T-cell (primary cell): Measurements from ENCODE around the gene SAMD14. TPM values are rescaled to one million over a fixed set of nuclear protein-coding genes. Genes with fewer than 3 reads are reported as not detected.

ENCODE experiments used
- ATAC-seq, 4 experiments: fragments of 200-7000 bp in 3 of 4; fragments of 150-1000 bp in 1 of 4; cut with Tn5 transposase; replicated peaks in 1 of 4; 1 replicate in 3 of 4; 2 replicates in 1 of 4; pipeline ENCODE4 v1.10.0; 2021; ENCODE audit warnings: moderate library complexity in 3 of 4, mild to moderate bottlenecking in 2 of 4, moderate number of reproducible peaks in 1 of 4
- CTCF ChIA-PET, 2 donors: fragments of 300-600 bp; sonication (Branson Sonifier 250); formaldehyde crosslinking; loops; one replicate each; lab custom pipeline; 2022; ENCODE audit warnings: antibody characterized with exemption in 2 of 2; lab: Charles Lee
- POLR2A ChIA-PET, 2 donors: fragments of 300-600 bp; sonication (Branson Sonifier 250); formaldehyde crosslinking; loops; one replicate each; lab custom pipeline; 2022; ENCODE audit warnings: antibody characterized with exemption in 2 of 2; lab: Charles Lee
- DNase-seq, 35 experiments: peaks; one replicate each; pipeline versions ENCODE4 v3.0.0 to v3.0.0-alpha.2; 2013 to 2023
- H3K27ac ChIP-seq: one replicate; pipeline ENCODE4 v1.5.1; 2013; ENCODE audit warnings: low read length
- H3K27me3 ChIP-seq, 2 experiments: replicated peaks in 1 of 2; 1 replicate in 1 of 2; 2 replicates in 1 of 2; pipeline versions ENCODE4 v1.6.1 to v1.7.0; 2013; ENCODE audit warnings: low read length in 1 of 2, mixed read lengths in 1 of 2; ENCODE audit not compliant: control insufficient read depth in 2 of 2, insufficient read depth in 2 of 2; ENCODE audit errors: extremely low read depth in 1 of 2
- H3K36me3 ChIP-seq, 2 donors: 1 replicate in 1 of 2; 2 replicates in 1 of 2; pipeline versions ENCODE4 v1.6.1 to v1.7.0; 2013; ENCODE audit warnings: low read length in 1 of 2; ENCODE audit not compliant: control insufficient read depth in 2 of 2, insufficient read depth in 1 of 2; ENCODE audit errors: extremely low read depth in 1 of 2
- H3K4me1 ChIP-seq, 2 experiments: 1 replicate in 1 of 2; 2 replicates in 1 of 2; pipeline versions ENCODE4 v1.6.1 to v1.7.0; 2013; ENCODE audit warnings: low read length in 2 of 2, mixed read lengths in 1 of 2; ENCODE audit not compliant: insufficient read depth in 2 of 2, control insufficient read depth in 1 of 2; ENCODE audit errors: extremely low read depth in 1 of 2
- H3K4me3 ChIP-seq, 2 donors: 1 replicate in 1 of 2; 2 replicates in 1 of 2; pipeline versions ENCODE4 v1.5.1 to v1.7.0; 2013; ENCODE audit warnings: mild to moderate bottlenecking in 2 of 2, low read length in 1 of 2, moderate library complexity in 1 of 2; ENCODE audit not compliant: control insufficient read depth in 1 of 2; ENCODE audit errors: extremely low read depth in 1 of 2
- H3K9me3 ChIP-seq: 2 replicates; pipeline ENCODE4 v1.7.0; 2013
- H3K27ac Mint-ChIP-seq, 2 donors: one replicate each; pipeline ENCODE4 v1.8.0; 2020 to 2021; ENCODE audit warnings: mild to moderate bottlenecking in 2 of 2, mixed read lengths in 2 of 2
- H3K27me3 Mint-ChIP-seq, 2 donors: one replicate each; pipeline ENCODE4 v1.8.0; 2021 to 2022; ENCODE audit warnings: mixed read lengths in 2 of 2
- H3K36me3 Mint-ChIP-seq: one replicate; pipeline ENCODE4 v1.8.0; 2021; ENCODE audit warnings: mixed read lengths
- H3K4me1 Mint-ChIP-seq, 3 donors: one replicate each; pipeline ENCODE4 v1.8.0; 2020 to 2022; ENCODE audit warnings: mixed read lengths in 3 of 3, mild to moderate bottlenecking in 1 of 3
- H3K4me3 Mint-ChIP-seq, 3 donors: one replicate each; pipeline ENCODE4 v1.8.0; 2020 to 2022; ENCODE audit warnings: mild to moderate bottlenecking in 3 of 3, mixed read lengths in 3 of 3, moderate library complexity in 3 of 3
- H3K9me3 Mint-ChIP-seq, 3 donors: one replicate each; pipeline ENCODE4 v1.8.0; 2020 to 2022; ENCODE audit warnings: mixed read lengths in 3 of 3
- WGBS: methylation state at CpG from one replicate; pipeline ENCODE4 v1.1.5; 2013; ENCODE audit warnings: missing lambda C conversion rate; ENCODE audit not compliant: insufficient coverage; 5-methylcytosine and 5-hydroxymethylcytosine counted together
- total RNA-seq, 35 experiments: library from RNA in 6 of 35; stranded (reverse) in 6 of 35; fragments of 120-200 nt in 1 of 35; gene quantifications; one replicate each; pipeline versions ENCODE4 v1.2.1 to v1.2.4 and lab custom pipeline; 2013 to 2026

Gene SAMD14
- total RNA-seq, 5 donors from 2014 or later (not counting 1 experiment from before 2014, with no cell fraction given) = 0.23 to 0.70 (median 0.35) TPM

GRCh38 chr17:50091918-50092285 lies 38.1 kb downstream of the SAMD14 start:
- ATAC-seq (no peak), DNase-seq (no peak)
- H3K9me3 ChIP-seq = no peaks in the 10 kb centered on the region
- WGBS = no CpG with 5 or more reads among the region's 2 CpGs
- H3K27me3 ChIP-seq = peaks cover 0 to 5% of the 10 kb centered on the region in 2 experiments
- no peak overlapping the region for H3K27ac ChIP-seq
- no peaks in the 10 kb centered on the region for H3K36me3 ChIP-seq
- ChIA-PET POLR2A (no interaction called here), CTCF (interaction anchor here (0.5 to 1.9 kb wide), 7 partner anchors 14 to 835 kb away, joined by 3 to 6 read pairs (median 3); no protein-coding TSS in a partner anchor)
- no peak overlapping the region for H3K27ac Mint-ChIP-seq
- H3K4me3 Mint-ChIP-seq = no peak overlapping the region
- H3K36me3 Mint-ChIP-seq = no peaks in the 10 kb centered on the region
- peaks cover 23 to 36% (median 23%) of the 10 kb centered on the region in 3 donors for H3K4me1 Mint-ChIP-seq
- H3K27me3 Mint-ChIP-seq = no peaks in the 10 kb centered on the region
- no peaks in the 10 kb centered on the region for H3K9me3 Mint-ChIP-seq
- peaks cover 5 to 20% of the 10 kb centered on the region in 2 experiments for H3K4me1 ChIP-seq
- H3K4me3 ChIP-seq = no peak overlapping the region

- 83% methylated on average over 12 of the region's 15 CpGs for WGBS
- no peaks in the 10 kb centered on the region for H3K36me3 Mint-ChIP-seq
- H3K4me1 ChIP-seq = peaks cover 5 to 13% of the 10 kb centered on the region in 2 experiments
- no peak overlapping the region for H3K4me3 ChIP-seq
- no peak overlapping the region for H3K4me3 Mint-ChIP-seq
- H3K9me3 ChIP-seq = no peaks in the 10 kb centered on the region
- CTCF ChIA-PET = interaction anchor here (0.5 to 1.9 kb wide), 3 partner anchors 8 to 71 kb away, joined by 3 to 5 read pairs (median 5); no protein-coding TSS in a partner anchor
- H3K4me1 Mint-ChIP-seq = peaks cover 16 to 30% (median 17%) of the 10 kb centered on the region in 3 donors
- no peaks in the 10 kb centered on the region for H3K36me3 ChIP-seq
- no peak overlapping the region for H3K27ac Mint-ChIP-seq
- ATAC-seq (no peak), DNase-seq (no peak)
- POLR2A ChIA-PET = interaction anchor here in 1 of 2 donors (0.6 kb wide), 1 partner anchor 338 kb away, joined by 6 read pairs; no protein-coding TSS in a partner anchor
- no peak overlapping the region for H3K27ac ChIP-seq
- H3K9me3 Mint-ChIP-seq = no peaks in the 10 kb centered on the region
- peaks cover 0 to 5% of the 10 kb centered on the region in 2 experiments for H3K27me3 ChIP-seq
- no peaks in the 10 kb centered on the region for H3K27me3 Mint-ChIP-seq
These were observed 38.7 kb downstream of the SAMD14 start for GRCh38 chr17:50090971-50091917.

DNA sequence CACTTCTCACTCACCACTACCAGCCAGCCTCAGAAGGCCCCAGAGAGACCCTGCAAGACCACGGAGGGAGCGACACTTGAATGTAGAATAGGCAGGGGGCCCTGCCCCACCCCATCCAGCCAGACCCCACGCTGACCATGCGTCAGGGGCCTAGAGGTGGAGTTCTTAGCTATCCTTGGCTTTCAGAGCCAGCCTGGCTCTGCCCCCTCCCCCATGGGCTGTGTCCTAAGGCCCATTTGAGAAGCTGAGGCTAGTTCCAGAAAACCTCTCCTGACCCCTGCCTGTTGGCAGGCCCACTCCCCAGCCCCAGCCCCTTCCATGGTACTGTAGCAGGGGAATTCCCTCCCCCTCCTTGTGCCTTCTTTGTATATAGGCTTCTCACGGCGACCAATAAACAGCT lies 39.9 kb downstream of the SAMD14 start:
- Histone ChIP-seq H3K4me1 (peaks cover 0 to 4% of the 10 kb centered on the region in 2 experiments), H3K4me3 (no peak overlapping the region), H3K9me3 (no peaks in the 10 kb centered on the region), H3K27ac (no peak overlapping the region), H3K36me3 (no peaks in the 10 kb centered on the region), H3K27me3 (peaks cover 0 to 5% of the 10 kb centered on the region in 2 experiments)
- H3K4me1 Mint-ChIP-seq = peaks cover 4 to 18% (median 6%) of the 10 kb centered on the region in 3 donors
- DNase-seq = no peak
- no peak overlapping the region for H3K27ac Mint-ChIP-seq
- CTCF ChIA-PET = no interaction called here
- H3K27me3 Mint-ChIP-seq = no peaks in the 10 kb centered on the region
- H3K36me3 Mint-ChIP-seq = no peaks in the 10 kb centered on the region
- 80% methylated on average over 2 of the region's 6 CpGs for WGBS
- H3K9me3 Mint-ChIP-seq = no peaks in the 10 kb centered on the region
- POLR2A ChIA-PET = no interaction called here
- no peak overlapping the region for H3K4me3 Mint-ChIP-seq
- no peak for ATAC-seq

- Histone ChIP-seq H3K36me3 (no peaks in the 10 kb centered on the region), H3K4me3 (no peak overlapping the region), H3K27me3 (peaks cover 0 to 5% of the 10 kb centered on the region in 2 experiments), H3K4me1 (peaks cover 0 to 2% of the 10 kb centered on the region in 2 experiments), H3K9me3 (no peaks in the 10 kb centered on the region), H3K27ac (no peak overlapping the region)
- ChIA-PET POLR2A (no interaction called here), CTCF (no interaction called here)
- Mint-ChIP-seq H3K36me3 (no peaks in the 10 kb centered on the region), H3K4me1 (peaks cover 3 to 9% (median 3%) of the 10 kb centered on the region in 3 donors), H3K27me3 (no peaks in the 10 kb centered on the region), H3K4me3 (no peak overlapping the region), H3K9me3 (no peaks in the 10 kb centered on the region), H3K27ac (no peak overlapping the region)
- WGBS = 82% methylated on average over 22 of the region's 25 CpGs
- ATAC-seq = no peak
- DNase-seq = no peak
These were observed 40.8 kb downstream of the SAMD14 start for GRCh38 chr17:50088952-50089825.

GRCh38 chr17:50087912-50088405 lies 42.0 kb downstream of the SAMD14 start:
- H3K9me3 ChIP-seq = no peaks in the 10 kb centered on the region
- no peaks in the 10 kb centered on the region for H3K27me3 Mint-ChIP-seq
- no peaks in the 10 kb centered on the region for H3K36me3 ChIP-seq
- WGBS = 79% methylated on average over 14 of the region's 19 CpGs
- H3K4me3 ChIP-seq = no peak overlapping the region
- ChIA-PET CTCF (interaction anchor here (0.8 to 2.0 kb wide), 5 partner anchors 31 to 91 kb away, joined by 4 to 7 read pairs (median 5); no protein-coding TSS in a partner anchor), POLR2A (interaction anchor here in 1 of 2 donors (0.6 kb wide), 1 partner anchor 38 kb away, joined by 3 read pairs; no protein-coding TSS in a partner anchor)
- H3K4me1 ChIP-seq = no peaks in the 10 kb centered on the region
- no peaks in the 10 kb centered on the region for H3K36me3 Mint-ChIP-seq
- H3K9me3 Mint-ChIP-seq = no peaks in the 10 kb centered on the region
- H3K27ac ChIP-seq = no peak overlapping the region
- peaks cover 0 to 5% of the 10 kb centered on the region in 2 experiments for H3K27me3 ChIP-seq
- DNase-seq (no peak), ATAC-seq (no peak)
- no peak overlapping the region for H3K4me3 Mint-ChIP-seq
- no peaks in the 10 kb centered on the region for H3K4me1 Mint-ChIP-seq
- no peak overlapping the region for H3K27ac Mint-ChIP-seq
